Measurements from ENCODE around the gene IL1RAPL1.
A peak's percentile ranks its signal among the peaks of the same experiment; 100 is the strongest.

Gene IL1RAPL1

DNA sequence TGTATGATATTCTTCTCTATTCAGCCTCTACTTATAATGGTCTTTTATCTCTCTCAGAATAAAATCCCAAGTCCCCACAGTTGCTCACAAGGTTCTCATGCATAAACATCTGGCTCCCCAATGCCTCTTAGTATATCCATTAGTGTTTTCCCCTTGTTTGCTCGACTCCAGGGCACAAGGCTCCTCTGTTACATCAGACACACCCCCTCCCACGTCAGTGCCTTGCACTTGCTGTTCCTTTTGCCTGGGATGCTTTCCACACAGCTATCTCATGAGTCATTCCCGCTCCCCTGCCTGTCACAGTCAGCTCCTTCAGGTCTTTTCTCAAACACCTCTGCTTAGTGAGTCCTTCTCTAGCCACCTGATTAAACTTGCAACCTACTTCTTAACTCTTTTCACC, 260.2 kb downstream of the IL1RAPL1 start:
- DNase-seq (ENCODE audit: low read depth, low spot score) = no peak
- Histone ChIP-seq H3K36me3 (ENCODE audit: insufficient read depth, insufficient read length, low read length) (no peaks in the 10 kb centered on the region), H3K9me3 (ENCODE audit: insufficient read depth, low read length) (no peaks in the 10 kb centered on the region), H3K27me3 (ENCODE audit: insufficient read depth, insufficient read length) (no peaks in the 10 kb centered on the region), H3K4me3 (ENCODE audit: insufficient read length, low read depth) (no peak overlapping the region), H3K4me1 (ENCODE audit: insufficient read depth, insufficient read length) (no peaks in the 10 kb centered on the region), H3K9ac (ENCODE audit: insufficient read length, low read depth) (no peak overlapping the region)
- TF ChIP-seq ZNF274 (IDR thresholded peaks at IDR 0.05; ENCODE audit: low read depth, low read length) = no peak
- TF ChIP-seq SUZ12 (IDR thresholded peaks at IDR 0.05; ENCODE audit: extremely low read depth, insufficient read depth, insufficient read length) = no peak
- TF ChIP-seq YY1 (IDR thresholded peaks at IDR 0.05; ENCODE audit: insufficient read depth, insufficient read length) = no peak

- TF ChIP-seq ZNF274 (IDR thresholded peaks at IDR 0.05; ENCODE audit: low read depth, low read length) = no peak
- H3K27me3 ChIP-seq (ENCODE audit: insufficient read depth, insufficient read length) = no peaks in the 10 kb centered on the region
These were observed 261.5 kb downstream of the IL1RAPL1 start for GRCh38 chrX:28848707-28849106.

GRCh38 chrX:28850955-28851354, 263.7 kb downstream of the IL1RAPL1 start:
- H3K9ac ChIP-seq (ENCODE audit: insufficient read length, low read depth) = no peak overlapping the region
- H3K4me1 ChIP-seq (ENCODE audit: insufficient read depth, insufficient read length) = no peaks in the 10 kb centered on the region
- no peaks in the 10 kb centered on the region for H3K36me3 ChIP-seq (ENCODE audit: insufficient read depth, insufficient read length, low read length)
- no peak for DNase-seq (ENCODE audit: low read depth, low spot score)
- H3K27me3 ChIP-seq (ENCODE audit: insufficient read depth, insufficient read length) = no peaks in the 10 kb centered on the region
- no peaks in the 10 kb centered on the region for H3K9me3 ChIP-seq (ENCODE audit: insufficient read depth, low read length)
- TF ChIP-seq YY1 (IDR thresholded peaks at IDR 0.05; ENCODE audit: insufficient read depth, insufficient read length) = no peak
- no peak for TF ChIP-seq SUZ12 (IDR thresholded peaks at IDR 0.05; ENCODE audit: extremely low read depth, insufficient read depth, insufficient read length)
- no peak for TF ChIP-seq ZNF274 (IDR thresholded peaks at IDR 0.05; ENCODE audit: low read depth, low read length)
- H3K4me3 ChIP-seq (ENCODE audit: insufficient read length, low read depth) = no peak overlapping the region

More at GRCh38 chrX:28848707-28849106, 261.5 kb downstream of the IL1RAPL1 start:
- DNase-seq (ENCODE audit: low read depth, low spot score) = no peak
- Histone ChIP-seq H3K9me3 (ENCODE audit: insufficient read depth, low read length) (no peaks in the 10 kb centered on the region), H3K9ac (ENCODE audit: insufficient read length, low read depth) (no peak overlapping the region), H3K36me3 (ENCODE audit: insufficient read depth, insufficient read length, low read length) (no peaks in the 10 kb centered on the region), H3K4me3 (ENCODE audit: insufficient read length, low read depth) (no peak overlapping the region), H3K4me1 (ENCODE audit: insufficient read depth, insufficient read length) (no peaks in the 10 kb centered on the region)

GRCh38 chrX:28851871-28852270, 264.6 kb downstream of the IL1RAPL1 start:
- Histone ChIP-seq H3K9me3 (ENCODE audit: insufficient read depth, low read length) (no peaks in the 10 kb centered on the region), H3K4me3 (ENCODE audit: insufficient read length, low read depth) (no peak overlapping the region), H3K36me3 (ENCODE audit: insufficient read depth, insufficient read length, low read length) (no peaks in the 10 kb centered on the region), H3K4me1 (ENCODE audit: insufficient read depth, insufficient read length) (no peaks in the 10 kb centered on the region), H3K9ac (ENCODE audit: insufficient read length, low read depth) (no peak overlapping the region), H3K27me3 (ENCODE audit: insufficient read depth, insufficient read length) (no peaks in the 10 kb centered on the region)
- TF ChIP-seq YY1 (IDR thresholded peaks at IDR 0.05; ENCODE audit: insufficient read depth, insufficient read length) = no peak
- TF ChIP-seq ZNF274 (IDR thresholded peaks at IDR 0.05; ENCODE audit: low read depth, low read length) = no peak
- no peak for TF ChIP-seq SUZ12 (IDR thresholded peaks at IDR 0.05; ENCODE audit: extremely low read depth, insufficient read depth, insufficient read length)
- DNase-seq (ENCODE audit: low read depth, low spot score) = no peak

- Histone ChIP-seq H3K27me3 (ENCODE audit: insufficient read depth, insufficient read length) (no peaks in the 10 kb centered on the region), H3K9ac (ENCODE audit: insufficient read length, low read depth) (no peak overlapping the region), H3K4me1 (ENCODE audit: insufficient read depth, insufficient read length) (no peaks in the 10 kb centered on the region), H3K4me3 (ENCODE audit: insufficient read length, low read depth) (no peak overlapping the region), H3K36me3 (ENCODE audit: insufficient read depth, insufficient read length, low read length) (no peaks in the 10 kb centered on the region), H3K9me3 (ENCODE audit: insufficient read depth, low read length) (no peaks in the 10 kb centered on the region)
- no peak for TF ChIP-seq ZNF274 (IDR thresholded peaks at IDR 0.05; ENCODE audit: low read depth, low read length)
- TF ChIP-seq SUZ12 (IDR thresholded peaks at IDR 0.05; ENCODE audit: extremely low read depth, insufficient read depth, insufficient read length) = no peak
- TF ChIP-seq YY1 (IDR thresholded peaks at IDR 0.05; ENCODE audit: insufficient read depth, insufficient read length) = no peak
- no peak for DNase-seq (ENCODE audit: low read depth, low spot score)
These were observed 267.4 kb downstream of the IL1RAPL1 start for GRCh38 chrX:28854637-28855036.

GRCh38 chrX:28876408-28876807, 289.2 kb downstream of the IL1RAPL1 start:
- no peak overlapping the region for H3K4me3 ChIP-seq (ENCODE audit: insufficient read length, low read depth)
- TF ChIP-seq ZNF274 (IDR thresholded peaks at IDR 0.05; ENCODE audit: low read depth, low read length) = no peak
- TF ChIP-seq SUZ12 (IDR thresholded peaks at IDR 0.05; ENCODE audit: extremely low read depth, insufficient read depth, insufficient read length) = no peak
- TF ChIP-seq YY1 (IDR thresholded peaks at IDR 0.05; ENCODE audit: insufficient read depth, insufficient read length) = no peak
- DNase-seq (ENCODE audit: low read depth, low spot score) = no peak

DNA sequence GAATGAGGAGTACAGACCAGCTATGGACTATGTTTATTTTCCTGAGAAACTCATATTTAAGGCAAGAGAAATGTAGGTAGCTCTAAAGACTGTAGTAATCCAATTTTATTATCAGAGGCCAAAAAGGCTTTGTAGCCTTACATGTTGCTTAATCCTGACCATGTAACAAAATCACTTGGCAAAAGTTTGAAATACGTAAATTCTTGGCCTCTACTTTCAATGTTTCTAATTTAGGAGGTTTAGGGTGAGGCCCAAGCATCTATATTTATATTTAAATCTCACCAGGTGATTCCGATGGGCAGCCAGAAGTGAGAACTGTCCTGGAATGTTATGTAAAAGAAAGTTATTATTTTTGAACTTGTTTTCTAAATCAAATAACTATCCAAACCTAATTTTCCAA, 289.7 kb downstream of the IL1RAPL1 start:
- no peaks in the 10 kb centered on the region for H3K36me3 ChIP-seq (ENCODE audit: insufficient read depth, insufficient read length, low read length)
- H3K27me3 ChIP-seq (ENCODE audit: insufficient read depth, insufficient read length) = no peaks in the 10 kb centered on the region
- no peak overlapping the region for H3K4me3 ChIP-seq (ENCODE audit: insufficient read length, low read depth)
- no peak for DNase-seq (ENCODE audit: low read depth, low spot score)
- TF ChIP-seq YY1 (IDR thresholded peaks at IDR 0.05; ENCODE audit: insufficient read depth, insufficient read length) (no peak), ZNF274 (IDR thresholded peaks at IDR 0.05; ENCODE audit: low read depth, low read length) (no peak), SUZ12 (IDR thresholded peaks at IDR 0.05; ENCODE audit: extremely low read depth, insufficient read depth, insufficient read length) (no peak)
- H3K4me1 ChIP-seq (ENCODE audit: insufficient read depth, insufficient read length) = no peaks in the 10 kb centered on the region
- H3K9me3 ChIP-seq (ENCODE audit: insufficient read depth, low read length) = no peaks in the 10 kb centered on the region
- no peak overlapping the region for H3K9ac ChIP-seq (ENCODE audit: insufficient read length, low read depth)

More at GRCh38 chrX:28876408-28876807, 289.2 kb downstream of the IL1RAPL1 start:
- Histone ChIP-seq H3K36me3 (ENCODE audit: insufficient read depth, insufficient read length, low read length) (no peaks in the 10 kb centered on the region), H3K9me3 (ENCODE audit: insufficient read depth, low read length) (no peaks in the 10 kb centered on the region), H3K27me3 (ENCODE audit: insufficient read depth, insufficient read length) (no peaks in the 10 kb centered on the region), H3K9ac (ENCODE audit: insufficient read length, low read depth) (no peak overlapping the region), H3K4me1 (ENCODE audit: insufficient read depth, insufficient read length) (no peaks in the 10 kb centered on the region)

DNA sequence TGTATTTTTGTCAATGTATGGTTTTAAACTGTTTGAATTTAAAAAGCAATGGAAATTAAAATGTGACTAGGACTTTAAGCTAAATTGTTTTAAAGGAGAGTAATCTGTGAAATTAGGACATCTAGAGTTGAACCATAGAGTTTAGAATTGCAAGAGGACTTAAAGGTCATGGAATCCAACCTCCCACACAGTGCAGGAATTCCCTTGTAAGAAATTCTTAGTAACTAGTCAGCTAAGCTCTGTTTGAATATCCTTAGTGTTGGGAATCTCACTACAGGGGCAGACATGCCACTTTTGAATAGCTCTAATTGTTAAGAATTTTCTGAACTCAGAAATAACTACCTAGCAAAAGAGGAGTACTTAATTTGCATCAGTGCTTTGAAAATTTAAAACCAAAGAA, 292.9 kb downstream of the IL1RAPL1 start:
- H3K4me1 ChIP-seq (ENCODE audit: insufficient read depth, insufficient read length) = no peaks in the 10 kb centered on the region
- TF ChIP-seq SUZ12 (IDR thresholded peaks at IDR 0.05; ENCODE audit: extremely low read depth, insufficient read depth, insufficient read length) (no peak), ZNF274 (IDR thresholded peaks at IDR 0.05; ENCODE audit: low read depth, low read length) (no peak), YY1 (IDR thresholded peaks at IDR 0.05; ENCODE audit: insufficient read depth, insufficient read length) (no peak)
- H3K4me3 ChIP-seq (ENCODE audit: insufficient read length, low read depth) = no peak overlapping the region
- H3K27me3 ChIP-seq (ENCODE audit: insufficient read depth, insufficient read length) = no peaks in the 10 kb centered on the region
- no peaks in the 10 kb centered on the region for H3K9me3 ChIP-seq (ENCODE audit: insufficient read depth, low read length)
- H3K9ac ChIP-seq (ENCODE audit: insufficient read length, low read depth) = no peak overlapping the region
- no peaks in the 10 kb centered on the region for H3K36me3 ChIP-seq (ENCODE audit: insufficient read depth, insufficient read length, low read length)
- DNase-seq (ENCODE audit: low read depth, low spot score) = peak; percentile 3

All from NT2/D1 (cell line).